Sigmoid colon (tissue), 4 donors: ENCODE measurements around the gene TNIP2.

ENCODE experiments used
- CTCF ChIP-seq, 4 experiments: fragments of 450-650 bp in 3 of 4; fragments of 200-600 bp in 1 of 4; IDR thresholded peaks; one replicate each; pipeline ENCODE4 v1.5.1; 2016 to 2019; ENCODE audit warnings: antibody characterized with exemption in 4 of 4, mild to moderate bottlenecking in 3 of 4, moderate library complexity in 2 of 4
- POLR2A ChIP-seq, 2 donors: fragments of 450-650 bp; IDR thresholded peaks; one replicate each; pipeline ENCODE4 v1.6.1; 2016; ENCODE audit warnings: antibody characterized with exemption in 2 of 2, mild to moderate bottlenecking in 2 of 2, moderate library complexity in 2 of 2
- POLR2AphosphoS5 ChIP-seq, 4 donors: sonication (generic); formaldehyde crosslinking; IDR thresholded peaks; one replicate each; pipeline ENCODE4 v1.6.1; 2017; ENCODE audit warnings: antibody characterized with exemption in 4 of 4

GRCh38 chr4:2781911-2782310 is 25.8 kb upstream of the TNIP2 start:
- TF ChIP-seq CTCF (IDR thresholded peaks at IDR 0.05), result no peak
- TF ChIP-seq POLR2A (IDR thresholded peaks at IDR 0.05), result no peak
- no peak for TF ChIP-seq POLR2AphosphoS5 (IDR thresholded peaks at IDR 0.05)
